Activated CD4-positive, alpha-beta T cell treated with anti-CD3 and anti-CD28 coated beads for 36 hours (primary cell): ENCODE data around the gene DPM3. TPM values are rescaled to one million over a fixed set of nuclear protein-coding genes. Genes with fewer than 3 reads are reported as not detected.
"Not testable (repeated sequence)": the region's sequence is repeated elsewhere in the genome, so short reads cannot be mapped to it uniquely, and the experiment has no call there.

Experiments
- ATAC-seq: fragments of 200-7000 bp; cut with Tn5 transposase; one replicate; pipeline ENCODE4 v1.10.0; 2021; ENCODE audit warnings: mild to moderate bottlenecking, moderate library complexity
- CTCF ChIA-PET: fragments of 350-600 bp; sonication (Branson Sonifier 250); formaldehyde crosslinking; loops from one replicate; lab custom pipeline; 2021; ENCODE audit warnings: antibody characterized with exemption; lab: Charles Lee
- POLR2A ChIA-PET: fragments of 350-600 bp; sonication (Branson Sonifier 250); formaldehyde crosslinking; loops from one replicate; lab custom pipeline; 2021; ENCODE audit warnings: antibody characterized with exemption, inconsistent platforms; lab: Charles Lee
- DNase-seq: peaks from one replicate; pipeline ENCODE4 v3.0.0-alpha.2; 2020
- H3K27ac Mint-ChIP-seq: one replicate; pipeline ENCODE4 v1.8.0; 2021; ENCODE audit warnings: mixed read lengths
- H3K27me3 Mint-ChIP-seq: one replicate; pipeline ENCODE4 v1.8.0; 2021; ENCODE audit warnings: mixed read lengths
- H3K36me3 Mint-ChIP-seq: one replicate; pipeline ENCODE4 v1.8.0; 2021; ENCODE audit warnings: low read depth, mixed read lengths
- H3K4me1 Mint-ChIP-seq: one replicate; pipeline ENCODE4 v1.8.0; 2021; ENCODE audit warnings: mixed read lengths
- H3K4me3 Mint-ChIP-seq: one replicate; pipeline ENCODE4 v1.8.0; 2021; ENCODE audit warnings: mild to moderate bottlenecking, moderate library complexity, mixed read lengths
- H3K9me3 Mint-ChIP-seq: one replicate; pipeline ENCODE4 v1.8.0; 2021; ENCODE audit warnings: low read depth, mixed read lengths
- intact Hi-C, 2 experiments: fragments of 100-400 bp; cut with DNase I in 1 of 2; cut with micrococcal nuclease in 1 of 2; formaldehyde crosslinking; loops; one replicate each; pipeline versions ENCODE4 v1.14.2 to v1.15.1; 2022 to 2024; cut with DNase I, micrococcal nuclease
- total RNA-seq, 2 experiments: library from RNA; stranded (reverse); gene quantifications; one replicate each; pipeline ENCODE4 v1.2.3, GENCODE V29; 2021

DPM3 gene
- total RNA-seq, 2 experiments from 2014 or later = 29.8 to 34.3 TPM

DNA sequence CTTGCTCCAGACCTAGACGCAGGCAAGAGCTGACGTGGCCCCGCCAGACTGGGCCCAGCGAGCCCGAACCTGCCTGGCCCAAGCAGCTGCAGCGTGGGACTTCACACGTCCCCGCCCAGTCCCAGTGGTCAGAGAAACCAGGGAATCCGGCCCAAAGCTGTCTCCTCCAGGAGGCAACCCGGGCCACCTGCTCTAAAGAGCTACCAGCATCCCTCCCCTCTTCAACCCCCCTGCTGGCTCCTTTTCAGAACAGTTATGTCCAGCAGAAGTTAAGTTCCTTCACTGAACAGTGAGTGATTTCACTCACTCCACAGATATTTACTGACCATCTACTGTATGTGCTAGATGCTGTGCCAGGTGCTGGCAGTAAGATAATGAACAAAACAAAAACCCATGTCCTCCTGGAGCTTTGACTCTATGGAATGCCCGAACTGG lies 14.8 kb downstream of the DPM3 start:
- DNase-seq = no peak
- Mint-ChIP-seq H3K27ac (no peak overlapping the region), H3K27me3 (peaks cover 20% of the 10 kb centered on the region), H3K4me1 (peaks cover 32% of the 10 kb centered on the region), H3K9me3 (no peaks in the 10 kb centered on the region), H3K36me3 (no peaks in the 10 kb centered on the region), H3K4me3 (no peak overlapping the region)
- ChIA-PET POLR2A (no interaction called here), CTCF (interaction anchor here (1.5 to 1.8 kb wide), 2 partner anchors 44 to 47 kb away, joined by 3 to 5 read pairs; partner anchors contain the start of gene KRTCAP2)
- intact Hi-C loops = loop anchor here in 1 of 2 experiments (5.0 kb wide), 1 partner anchor 33 kb away; no protein-coding TSS in a partner anchor
- ATAC-seq = no peak

DNA sequence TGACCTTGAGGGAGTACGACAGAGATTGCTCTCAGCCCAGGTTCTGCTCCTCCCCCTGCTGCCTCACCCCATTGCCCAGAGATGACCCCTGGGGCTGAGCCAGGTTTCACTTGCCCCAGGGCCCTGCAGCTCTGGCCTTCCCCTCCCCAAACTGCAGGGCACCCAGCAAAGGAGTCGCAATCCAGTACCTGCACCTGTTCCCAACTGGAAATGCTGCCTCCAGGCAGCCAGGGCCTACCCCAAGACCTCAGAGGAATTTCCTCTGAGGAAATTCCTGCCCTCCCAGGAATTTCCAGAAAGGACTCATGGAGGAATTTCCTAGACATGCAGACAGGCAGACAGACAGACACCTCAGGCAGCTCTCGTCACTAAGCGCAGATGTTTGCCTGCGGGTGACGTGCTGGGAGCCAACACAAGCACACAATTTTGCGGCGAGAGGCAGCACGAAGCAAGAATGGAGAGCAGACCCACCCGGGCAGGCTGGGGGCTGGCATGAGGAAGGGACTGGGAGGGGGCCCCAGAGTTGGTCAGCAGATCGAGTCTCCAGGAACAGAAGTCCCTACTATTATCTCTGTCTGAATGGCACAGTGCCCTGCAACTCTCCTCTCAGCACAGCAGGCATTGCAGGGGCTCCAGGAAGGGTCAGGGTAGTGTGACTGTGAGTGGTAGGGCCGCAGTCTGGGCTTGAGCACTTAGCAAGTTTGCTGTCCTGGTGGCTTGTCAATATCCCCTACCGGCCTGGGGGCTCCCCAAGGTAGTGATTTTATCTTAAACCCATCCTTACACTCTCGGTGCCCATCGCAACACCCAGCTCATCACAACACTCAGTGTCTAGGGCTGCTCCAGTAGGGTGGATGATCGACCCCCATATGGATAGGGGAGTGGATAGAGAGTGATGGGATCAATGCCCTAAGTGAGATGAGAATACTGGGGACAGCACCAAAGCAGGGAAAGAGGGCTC lies 15.5 kb downstream of the DPM3 start:
- DNase-seq (no peak), ATAC-seq (no peak)
- H3K27me3 Mint-ChIP-seq = peaks cover 20% of the 10 kb centered on the region
- H3K27ac Mint-ChIP-seq = no peak overlapping the region
- H3K4me3 Mint-ChIP-seq = no peak overlapping the region
- H3K36me3 Mint-ChIP-seq = no peaks in the 10 kb centered on the region
- ChIA-PET POLR2A (no interaction called here), CTCF (interaction anchor here (1.2 to 1.5 kb wide), 2 partner anchors 45 to 48 kb away, joined by 3 to 4 read pairs; partner anchors contain the start of gene KRTCAP2)
- peaks cover 28% of the 10 kb centered on the region for H3K4me1 Mint-ChIP-seq
- H3K9me3 Mint-ChIP-seq = no peaks in the 10 kb centered on the region
- intact Hi-C loops = loop anchor here in 1 of 2 experiments (5.0 kb wide), 1 partner anchor 32 kb away; no protein-coding TSS in a partner anchor

DNA sequence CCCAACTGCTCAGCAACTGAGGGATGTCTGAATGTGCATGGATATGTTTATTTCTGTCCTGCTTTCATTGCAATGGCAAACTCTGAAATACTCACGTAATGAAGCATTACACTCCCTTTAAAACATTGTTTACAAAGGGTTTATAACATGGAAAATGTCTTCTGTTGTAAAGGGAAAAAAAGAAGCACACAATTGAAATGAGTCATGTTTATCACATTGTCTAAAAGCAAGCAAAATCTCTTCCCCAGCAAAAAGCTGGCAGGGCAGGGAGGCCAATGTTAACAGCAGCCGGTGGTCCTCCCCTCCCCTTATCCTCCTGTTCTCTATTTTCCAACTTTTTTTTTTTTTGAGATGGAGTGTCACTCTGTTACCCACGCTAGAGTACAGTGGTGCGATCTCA lies 16.5 kb downstream of the DPM3 start:
- intact Hi-C loops = no loop called here
- peaks cover 20% of the 10 kb centered on the region for H3K27me3 Mint-ChIP-seq
- H3K4me3 Mint-ChIP-seq = no peak overlapping the region
- POLR2A ChIA-PET = no interaction called here
- H3K36me3 Mint-ChIP-seq = no peaks in the 10 kb centered on the region
- H3K4me1 Mint-ChIP-seq = peaks cover 18% of the 10 kb centered on the region
- DNase-seq (no peak), ATAC-seq (no peak)
- H3K27ac Mint-ChIP-seq = no peak overlapping the region
- CTCF ChIA-PET = interaction anchor here (1.2 kb wide), 1 partner anchor 49 kb away, joined by 4 read pairs; the partner anchor contains the start of gene KRTCAP2
- H3K9me3 Mint-ChIP-seq = no peaks in the 10 kb centered on the region

DNA sequence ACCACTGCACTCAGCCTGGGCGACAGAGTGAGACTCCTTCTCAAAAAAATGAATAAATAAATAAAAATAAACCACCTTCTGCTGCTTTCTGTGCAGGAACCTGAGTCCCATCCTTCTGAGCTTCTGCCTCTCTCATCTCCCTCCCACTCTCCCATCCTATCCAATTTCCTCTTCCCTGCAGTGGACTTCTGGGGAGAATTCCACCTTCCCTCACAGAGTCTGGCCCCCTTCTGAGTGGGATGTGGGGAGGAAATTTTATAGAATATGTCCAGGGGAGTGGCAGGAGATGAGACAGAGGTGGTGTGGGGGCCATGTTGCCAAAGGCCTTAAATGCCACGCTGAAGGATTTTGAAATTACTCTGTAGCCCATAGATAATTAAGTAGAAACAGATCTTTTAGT lies 18.0 kb downstream of the DPM3 start:
- ATAC-seq (no peak), DNase-seq (no peak)
- CTCF ChIA-PET = interaction anchor here (0.6 to 1.1 kb wide), 3 partner anchors 13 to 183 kb away, joined by 3 to 4 read pairs (median 3); no protein-coding TSS in a partner anchor
- Mint-ChIP-seq H3K4me1 (peaks cover 6% of the 10 kb centered on the region), H3K27me3 (peaks cover 10% of the 10 kb centered on the region), H3K9me3 (no peaks in the 10 kb centered on the region), H3K4me3 (no peak overlapping the region), H3K27ac (no peak overlapping the region), H3K36me3 (no peaks in the 10 kb centered on the region)
- POLR2A ChIA-PET = no interaction called here
- intact Hi-C loops = no loop called here

DNA sequence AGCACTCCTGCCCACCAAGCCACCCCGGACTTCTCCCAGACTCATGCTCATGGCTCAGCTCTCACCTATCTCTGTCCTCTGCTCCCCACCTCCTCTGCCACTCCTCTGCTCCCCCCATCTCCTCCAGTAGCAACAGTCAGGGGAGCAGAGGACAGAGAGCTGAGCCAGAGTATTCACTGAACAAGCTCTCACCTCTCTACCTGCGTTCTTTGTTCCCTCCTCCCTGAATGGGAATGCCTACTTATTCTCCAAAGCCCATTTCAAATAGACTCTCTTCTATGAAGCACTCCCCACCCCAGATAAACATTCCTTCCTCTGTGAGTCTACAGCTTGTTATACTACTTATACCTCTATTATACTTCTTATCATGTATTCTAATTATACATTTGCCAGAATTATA lies 19.1 kb downstream of the DPM3 start:
- peaks cover 5% of the 10 kb centered on the region for H3K27me3 Mint-ChIP-seq
- intact Hi-C loops = no loop called here
- POLR2A ChIA-PET = interaction anchor here (0.6 kb wide), 1 partner anchor 516 kb away, joined by 3 read pairs; no protein-coding TSS in a partner anchor
- H3K27ac Mint-ChIP-seq = no peak overlapping the region
- H3K4me1 Mint-ChIP-seq = no peaks in the 10 kb centered on the region
- no peak for DNase-seq
- CTCF ChIA-PET = interaction anchor here (0.6 to 1.0 kb wide), 2 partner anchors 30 to 494 kb away, joined by 3 read pairs; no protein-coding TSS in a partner anchor
- no peak for ATAC-seq
- no peaks in the 10 kb centered on the region for H3K9me3 Mint-ChIP-seq
- H3K36me3 Mint-ChIP-seq = no peaks in the 10 kb centered on the region
- no peak overlapping the region for H3K4me3 Mint-ChIP-seq

DNA sequence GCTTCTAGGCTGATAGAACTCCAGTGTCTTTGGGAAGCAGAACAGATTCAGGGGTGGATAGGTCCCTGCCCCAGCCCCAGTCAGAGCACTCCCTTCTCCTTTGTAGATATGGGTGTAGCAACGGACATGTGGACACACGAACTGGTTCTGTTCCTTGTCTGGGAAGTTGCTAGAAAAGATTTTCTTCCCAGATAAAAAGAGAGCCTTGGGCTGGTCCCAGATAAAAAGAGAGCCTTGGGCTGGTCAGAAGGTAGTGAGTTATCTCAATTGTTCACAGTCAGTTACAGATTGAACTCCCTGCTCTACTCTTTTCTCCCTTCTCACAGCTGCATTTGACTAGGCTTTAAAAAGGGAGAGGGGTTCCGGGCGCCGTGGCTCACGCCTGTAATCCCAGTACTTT lies 20.1 kb downstream of the DPM3 start:
- DNase-seq = no peak
- peaks cover 2% of the 10 kb centered on the region for H3K27me3 Mint-ChIP-seq
- no peaks in the 10 kb centered on the region for H3K36me3 Mint-ChIP-seq
- no peak overlapping the region for H3K27ac Mint-ChIP-seq
- no peaks in the 10 kb centered on the region for H3K9me3 Mint-ChIP-seq
- H3K4me3 Mint-ChIP-seq = no peak overlapping the region
- ATAC-seq = no peak
- ChIA-PET POLR2A (no interaction called here), CTCF (interaction anchor here (1.0 kb wide), 1 partner anchor 29 kb away, joined by 3 read pairs; no protein-coding TSS in a partner anchor)
- no peaks in the 10 kb centered on the region for H3K4me1 Mint-ChIP-seq
- intact Hi-C loops = no loop called here

DNA sequence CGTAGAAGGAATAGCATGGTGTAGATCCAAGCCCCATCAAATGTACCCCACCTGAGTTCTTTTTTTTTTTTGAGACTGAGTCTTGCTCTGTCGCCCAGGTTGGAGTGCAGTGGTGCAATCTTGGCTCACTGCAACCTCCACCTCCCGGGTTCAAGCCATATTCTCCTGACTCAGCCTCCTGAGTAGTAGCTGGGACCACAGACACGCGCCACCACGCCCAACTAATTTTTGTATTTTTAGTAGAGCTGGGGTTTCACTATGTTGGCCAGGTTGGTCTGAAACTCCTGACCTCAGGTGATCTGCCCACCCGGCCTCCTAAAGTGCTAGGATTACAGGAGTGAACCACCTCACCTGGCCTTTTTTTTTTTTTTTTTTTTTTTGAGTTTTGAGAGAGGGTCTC lies 22.2 kb downstream of the DPM3 start:
- intact Hi-C loops, H3K9me3 Mint-ChIP-seq, DNase-seq, H3K27ac Mint-ChIP-seq, H3K27me3 Mint-ChIP-seq, H3K4me1 Mint-ChIP-seq, POLR2A ChIA-PET, H3K36me3 Mint-ChIP-seq, ATAC-seq, H3K4me3 Mint-ChIP-seq: not testable (repeated sequence)
- CTCF ChIA-PET = interaction anchor here (1.4 kb wide), 1 partner anchor 23 kb away, joined by 3 read pairs; no protein-coding TSS in a partner anchor

DNA sequence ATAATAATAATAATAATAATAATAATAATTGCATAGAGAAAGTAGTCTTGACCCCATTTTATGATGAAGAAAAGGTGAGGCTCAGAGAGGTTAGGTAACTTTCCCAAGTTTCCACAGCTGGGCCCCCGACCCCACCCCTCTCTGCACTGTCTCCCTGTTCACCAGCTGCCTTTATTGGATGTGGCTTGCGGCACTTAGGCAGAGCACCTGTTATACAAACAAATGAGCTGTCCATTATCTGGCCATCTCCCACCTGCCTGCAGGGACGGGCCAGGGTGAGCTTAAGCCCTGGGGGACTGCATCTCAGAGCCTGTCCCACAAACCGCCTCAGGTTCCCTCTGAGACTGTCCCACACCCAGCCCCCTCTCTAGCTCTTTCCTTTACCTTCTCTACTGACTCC lies 22.7 kb downstream of the DPM3 start:
- Mint-ChIP-seq H3K4me1 (no peaks in the 10 kb centered on the region), H3K27me3 (peaks cover 2% of the 10 kb centered on the region), H3K9me3 (no peaks in the 10 kb centered on the region), H3K4me3 (no peak overlapping the region), H3K36me3 (no peaks in the 10 kb centered on the region), H3K27ac (no peak overlapping the region)
- ChIA-PET POLR2A (no interaction called here), CTCF (interaction anchor here (1.4 kb wide), 1 partner anchor 23 kb away, joined by 3 read pairs; no protein-coding TSS in a partner anchor)
- ATAC-seq = no peak
- no peak for DNase-seq
- intact Hi-C loops = no loop called here

DNA sequence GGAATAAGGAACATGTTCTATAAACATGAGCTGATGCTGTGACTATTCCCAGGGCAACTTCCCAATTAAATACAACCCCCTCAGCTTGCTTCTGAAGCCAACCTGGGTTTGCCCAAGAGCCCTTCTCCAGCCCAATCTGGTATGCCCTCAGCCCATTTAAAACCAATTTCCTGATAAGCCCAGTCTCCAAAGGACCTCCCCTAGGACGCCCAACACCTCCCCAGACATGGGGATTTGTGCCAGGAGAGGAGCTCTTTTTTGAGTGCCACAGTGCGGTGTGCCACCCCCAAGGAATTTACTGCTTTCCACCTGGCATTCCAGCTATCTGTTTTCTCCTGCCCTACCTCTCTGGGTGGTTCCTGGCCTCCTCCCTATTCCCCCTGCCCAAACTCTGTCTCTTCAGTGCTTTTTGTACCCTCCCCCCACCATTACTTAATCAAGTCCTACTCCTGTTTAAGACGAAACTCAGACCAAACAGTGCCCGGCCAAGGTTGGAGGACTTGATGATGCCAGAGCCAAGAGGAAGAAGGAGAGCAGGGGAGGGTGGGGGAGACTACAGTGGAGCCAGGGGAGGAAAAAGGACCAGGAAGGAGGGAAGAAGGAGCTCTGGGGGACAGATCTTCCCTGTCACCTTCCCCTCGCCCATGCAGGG lies 24.1 kb downstream of the DPM3 start:
- ChIA-PET POLR2A (no interaction called here), CTCF (interaction anchor here (0.9 to 1.6 kb wide), 5 partner anchors 18 to 447 kb away, joined by 3 to 8 read pairs (median 3); no protein-coding TSS in a partner anchor)
- DNase-seq = no peak
- no peak for ATAC-seq
- Mint-ChIP-seq H3K4me1 (no peaks in the 10 kb centered on the region), H3K27ac (no peak overlapping the region), H3K4me3 (no peak overlapping the region), H3K36me3 (no peaks in the 10 kb centered on the region), H3K27me3 (peaks cover 2% of the 10 kb centered on the region), H3K9me3 (no peaks in the 10 kb centered on the region)
- intact Hi-C loops = no loop called here

DNA sequence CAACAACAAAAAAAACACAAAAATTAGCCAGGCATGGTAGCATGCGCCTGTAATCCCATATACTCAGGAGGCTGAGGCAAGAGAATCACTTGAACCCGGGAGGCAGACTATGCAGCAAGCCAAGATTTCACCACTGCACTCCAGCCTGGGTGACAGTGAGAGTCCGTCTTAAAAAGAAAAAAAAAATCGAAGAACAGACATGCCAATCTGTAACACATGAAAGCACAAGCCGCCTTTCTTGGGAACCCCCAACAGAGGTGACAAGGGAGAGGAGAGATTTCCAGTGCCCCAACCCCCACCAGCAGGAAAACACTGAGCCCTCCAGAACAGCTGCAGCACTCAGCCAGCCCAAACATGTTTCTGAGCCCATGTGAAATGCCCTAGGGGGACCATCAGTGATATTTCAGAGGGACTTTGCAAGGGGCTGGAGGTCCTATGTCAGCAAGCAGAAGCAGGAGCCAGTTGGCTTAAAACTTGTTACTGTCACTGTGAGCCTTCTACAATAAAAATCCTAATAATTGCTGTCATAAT lies 26.8 kb downstream of the DPM3 start:
- no peak for DNase-seq
- peaks cover 2% of the 10 kb centered on the region for H3K27me3 Mint-ChIP-seq
- no peak overlapping the region for H3K4me3 Mint-ChIP-seq
- no peak overlapping the region for H3K27ac Mint-ChIP-seq
- ATAC-seq = no peak
- ChIA-PET CTCF (interaction anchor here (0.7 to 1.0 kb wide), 2 partner anchors 10 to 22 kb away, joined by 3 read pairs; no protein-coding TSS in a partner anchor), POLR2A (no interaction called here)
- no peaks in the 10 kb centered on the region for H3K9me3 Mint-ChIP-seq
- no peaks in the 10 kb centered on the region for H3K36me3 Mint-ChIP-seq
- intact Hi-C loops = no loop called here
- no peaks in the 10 kb centered on the region for H3K4me1 Mint-ChIP-seq

DNA sequence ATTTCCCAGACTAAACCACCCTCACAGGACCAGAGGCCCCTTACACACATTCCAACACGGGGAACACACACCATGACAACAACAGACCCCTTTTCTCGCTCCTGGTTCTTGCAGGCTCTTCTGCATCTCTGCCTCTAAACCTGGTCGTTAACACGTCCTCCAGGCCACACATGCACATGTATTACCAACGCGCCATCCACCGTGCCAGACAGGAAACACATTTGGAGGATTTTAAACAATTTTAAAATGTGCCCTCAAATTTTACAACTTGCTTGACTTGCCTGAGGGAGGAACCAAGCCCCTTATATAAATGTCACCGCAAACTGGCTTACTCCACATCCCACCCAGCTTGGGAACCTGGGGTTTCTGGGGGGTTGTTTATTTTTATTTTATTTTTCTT lies 29.5 kb downstream of the DPM3 start:
- ChIA-PET CTCF (no interaction called here), POLR2A (no interaction called here)
- H3K9me3 Mint-ChIP-seq = no peaks in the 10 kb centered on the region
- H3K36me3 Mint-ChIP-seq = no peaks in the 10 kb centered on the region
- DNase-seq = no peak
- no peak overlapping the region for H3K27ac Mint-ChIP-seq
- intact Hi-C loops = no loop called here
- no peaks in the 10 kb centered on the region for H3K4me1 Mint-ChIP-seq
- no peak for ATAC-seq
- H3K27me3 Mint-ChIP-seq = no peaks in the 10 kb centered on the region
- no peak overlapping the region for H3K4me3 Mint-ChIP-seq
